Mucosa of descending colon (tissue), 3 donors: ENCODE data around the gene OR51I2. TPM values are rescaled to one million over a fixed set of nuclear protein-coding genes. Genes with fewer than 3 reads are reported as not detected.

Source experiments
- ATAC-seq: fragments of 200-7000 bp; cut with Tn5 transposase; one replicate; pipeline ENCODE4 v1.9.1; 2020; ENCODE audit warnings: mild to moderate bottlenecking, moderate library complexity
- DNase-seq, 3 donors: peaks; one replicate each; pipeline ENCODE4 v3.0.0-alpha.2; 2020
- H3K36me3 ChIP-seq: fragments of 200-600 bp; one replicate; pipeline ENCODE4 v1.8.0; 2021; ENCODE audit warnings: low read depth, mild to moderate bottlenecking
- H3K4me1 ChIP-seq: fragments of 200-600 bp; one replicate; pipeline ENCODE4 v1.8.0; 2021; ENCODE audit warnings: low read depth, mild to moderate bottlenecking
- H3K4me3 ChIP-seq: fragments of 200-600 bp; one replicate; pipeline ENCODE4 v1.8.0; 2021; ENCODE audit warnings: mild to moderate bottlenecking
- H3K9me3 ChIP-seq: fragments of 200-600 bp; one replicate; pipeline ENCODE4 v1.8.0; 2021; ENCODE audit warnings: mild to moderate bottlenecking
- CTCF ChIP-seq: fragments of 200-600 bp; IDR thresholded peaks from one replicate; pipeline ENCODE4 v1.8.0; 2022; ENCODE audit warnings: antibody characterized with exemption, mild to moderate bottlenecking
- intact Hi-C, 2 donors: fragments of 100-400 bp; cut with DNase I in 1 of 2; cut with micrococcal nuclease in 1 of 2; formaldehyde crosslinking; loops; one replicate each; pipeline versions ENCODE4 v1.11.0 to v1.11.1; 2022; cut with DNase I, micrococcal nuclease
- total RNA-seq, 3 donors: library from RNA; stranded (reverse); fragmentation: NEBNext Ultra II Directional in 2 of 3; extraction: Animal tissue kit (Norgen Biotek cat#: 25700) in 2 of 3; gene quantifications; one replicate each; pipeline versions ENCODE4 v1.2.1 to v1.2.4, GENCODE V29; 2021 to 2023
- donor health status: DM: no; HTN: no; CAD: no; lungs with moderate emphysema.
- donor health status: DM: no; HTN: no; CAD: no.
- donor health status: DM: no; HTN: yes; CAD: no.

OR51I2 gene
- total RNA-seq, 3 donors from 2014 or later: not detected

GRCh38 chr11:5505363-5506048 lies 56.4 kb downstream of the OR51I2 start:
- Histone ChIP-seq H3K4me3 (no peak overlapping the region), H3K4me1 (no peaks in the 10 kb centered on the region), H3K9me3 (no peaks in the 10 kb centered on the region), H3K36me3 (no peaks in the 10 kb centered on the region)
- TF ChIP-seq CTCF: no peak
- ATAC-seq (no peak), DNase-seq (no peak)
- intact Hi-C loops: no loop called here

Other genes with a start within 250 kb of the OR51I2 start
- gene OR51V1, start 248.6 kb upstream of the OR51I2 start, total RNA-seq: not detected
- gene HBB, start 222.3 kb upstream of the OR51I2 start, total RNA-seq: 10 to 100 TPM in 1 of 3 donors, 1 to 10 TPM in 2; 2.5 to 11.1 (median 3.3) TPM
- gene HBD, start 214.8 kb upstream of the OR51I2 start, total RNA-seq: not detected
- gene HBG1, start 199.5 kb upstream of the OR51I2 start, total RNA-seq: not detected
- not detected for gene HBG2, start 194.5 kb upstream of the OR51I2 start, total RNA-seq
- gene HBE1, start 179.4 kb upstream of the OR51I2 start, total RNA-seq: not detected
- not detected for gene OR51B4, start 147.4 kb upstream of the OR51I2 start, total RNA-seq
- not detected for gene OR51B2, start 125.0 kb upstream of the OR51I2 start, total RNA-seq
- gene OR51B5, start 105.8 kb upstream of the OR51I2 start, total RNA-seq: not detected
- not detected for gene OR51B6, start 97.8 kb upstream of the OR51I2 start, total RNA-seq
- gene OR51M1, start 65.5 kb upstream of the OR51I2 start, total RNA-seq: not detected
- not detected for gene OR51Q1, start 27.2 kb upstream of the OR51I2 start, total RNA-seq
- gene OR51I1, start 7.8 kb upstream of the OR51I2 start, total RNA-seq: not detected
- gene OR52D1, start 39.4 kb downstream of the OR51I2 start, total RNA-seq: not detected
- gene UBQLN3, start 60.6 kb downstream of the OR51I2 start, total RNA-seq: under 1 TPM in 2 of 3 donors, not detected in 1; 0.22 to 0.23 TPM
- under 1 TPM; 0.32 to 0.49 (median 0.34) TPM for gene UBQLNL, start 67.4 kb downstream of the OR51I2 start, total RNA-seq
- gene OR52H1, start 99.2 kb downstream of the OR51I2 start, total RNA-seq: under 1 TPM; 0.28 to 0.46 (median 0.39) TPM
- gene OR52B6, start 131.6 kb downstream of the OR51I2 start, total RNA-seq: not detected
- gene TRIM6, start 147.3 kb downstream of the OR51I2 start, total RNA-seq: 1 to 10 TPM in 1 of 3 donors, under 1 TPM in 2; 0.43 to 4.6 (median 0.92) TPM
- gene TRIM34, start 175.7 kb downstream of the OR51I2 start, total RNA-seq: 10 to 100 TPM in 1 of 3 donors, 1 to 10 TPM in 2; 7.3 to 11.9 (median 8.5) TPM
- gene TRIM5, start 235.8 kb downstream of the OR51I2 start, total RNA-seq: 10 to 100 TPM; 19.6 to 24.6 (median 21.5) TPM
- gene TRIM22, start 240.5 kb downstream of the OR51I2 start, total RNA-seq: 10 to 100 TPM in 2 of 3 donors, 1 to 10 TPM in 1; 9.7 to 47.1 (median 31.5) TPM